HG03342 (cell line): ENCODE data around the gene GPR152.

ENCODE experiments used
- ATAC-seq: cut with Tn5 transposase; IDR thresholded peaks from one replicate; pipeline ENCODE4 v1.9.1; 2021; ENCODE audit warnings: mild to moderate bottlenecking, moderate library complexity; ENCODE audit not compliant: unreplicated experiment

The GPR152 gene

DNA sequence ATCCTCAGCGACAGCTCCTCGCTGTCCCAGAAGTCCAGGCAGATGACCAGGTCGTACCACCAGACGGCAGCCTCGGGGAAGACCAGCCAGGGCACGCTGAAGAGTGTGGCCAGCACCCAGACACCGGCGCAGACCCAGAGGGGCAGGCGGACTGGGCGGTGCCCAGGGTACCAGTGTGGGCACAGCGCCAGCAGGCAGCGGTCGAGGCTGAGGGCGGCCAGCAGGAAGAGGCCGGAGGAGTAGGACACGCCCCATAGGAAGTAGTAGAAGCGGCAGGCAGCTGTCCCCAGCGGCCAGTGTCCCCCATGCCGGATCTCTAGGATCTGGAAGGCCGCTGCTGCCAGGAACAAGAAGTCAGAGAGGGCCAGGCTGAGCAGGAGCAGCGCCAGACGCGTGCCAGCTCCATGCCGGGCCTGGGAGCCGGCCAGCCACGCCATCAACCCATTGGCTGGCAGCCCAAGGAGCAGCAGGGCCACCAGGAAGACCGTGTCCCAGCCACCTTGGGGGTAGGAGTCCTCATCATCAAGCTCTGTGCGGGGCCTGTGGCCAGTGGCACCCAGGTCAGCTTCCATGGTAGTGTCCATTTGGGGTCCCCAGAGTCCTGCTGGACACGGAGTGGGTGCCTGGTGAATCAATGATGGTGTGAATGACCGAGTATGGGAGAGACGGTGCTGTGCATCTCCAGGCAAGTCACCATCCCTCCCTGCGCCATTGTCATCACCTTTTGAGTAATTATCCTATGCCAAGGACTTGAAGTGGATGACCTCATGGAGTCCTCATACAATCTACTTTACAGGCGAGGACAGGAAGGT is at the start of gene GPR152:
TSS of gene GPR152 (minus strand) at position 589 of the 812 bp plus-strand sequence. CDS start at position 584, 5 bp downstream.
- ATAC-seq, result no peak

- no peak for ATAC-seq
Measured at GRCh38 chr11:67501854-67502253, 49.3 kb upstream of the GPR152 start.

- no peak for ATAC-seq
Measured at GRCh38 chr11:67500831-67501715, 48.5 kb upstream of the GPR152 start.

DNA sequence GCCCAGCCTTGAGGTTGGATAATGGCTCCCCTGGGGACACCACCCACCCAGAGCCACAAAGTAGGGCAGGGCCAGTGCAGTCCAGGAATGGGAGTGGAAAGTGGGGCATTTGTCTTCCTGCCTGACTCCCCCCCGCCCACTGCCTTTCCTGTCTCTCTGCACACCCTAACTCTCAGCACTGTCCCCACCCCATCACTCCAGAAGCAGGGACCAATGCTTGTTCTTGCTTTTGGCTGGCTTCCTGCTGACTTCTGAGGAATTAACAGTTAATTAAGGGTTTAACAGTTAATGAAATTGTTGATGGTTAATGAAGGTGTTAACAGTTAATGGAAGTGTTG is 47.9 kb upstream of the GPR152 start:
- ATAC-seq, result no peak

DNA sequence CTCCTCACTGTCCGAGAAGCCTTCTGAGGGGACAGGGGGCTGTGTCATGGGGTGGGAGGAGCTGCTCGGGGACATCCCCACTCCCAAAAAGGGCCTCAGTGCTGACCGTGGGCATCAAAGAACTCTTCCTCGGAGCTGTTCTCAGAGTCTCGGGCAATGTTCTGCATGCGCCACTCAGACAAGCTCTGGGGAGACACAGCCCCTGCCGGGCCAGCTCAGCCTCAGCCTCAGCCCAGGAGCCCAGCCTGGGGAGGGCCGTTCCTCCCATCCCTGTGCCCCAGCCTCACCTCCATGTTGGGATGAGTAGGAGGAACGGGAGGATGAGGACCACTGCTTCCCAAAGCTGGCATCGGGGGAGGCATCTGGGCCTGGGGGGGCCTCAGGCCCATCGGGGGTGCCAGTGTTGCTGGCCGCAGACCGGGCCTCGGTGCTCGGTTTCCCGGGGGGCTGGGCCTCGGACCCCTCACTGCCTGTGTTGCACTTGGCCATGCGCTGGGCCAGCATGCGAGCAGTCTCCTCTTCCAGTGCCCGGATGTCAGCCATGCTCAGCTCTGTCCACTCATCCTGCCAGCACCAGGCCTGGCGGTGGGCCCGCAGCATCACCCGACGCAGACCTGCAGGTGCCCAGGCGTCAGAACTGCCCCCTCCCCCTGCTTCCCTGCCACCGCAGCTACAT is 47.4 kb upstream of the GPR152 start:
- ATAC-seq, result no peak

DNA sequence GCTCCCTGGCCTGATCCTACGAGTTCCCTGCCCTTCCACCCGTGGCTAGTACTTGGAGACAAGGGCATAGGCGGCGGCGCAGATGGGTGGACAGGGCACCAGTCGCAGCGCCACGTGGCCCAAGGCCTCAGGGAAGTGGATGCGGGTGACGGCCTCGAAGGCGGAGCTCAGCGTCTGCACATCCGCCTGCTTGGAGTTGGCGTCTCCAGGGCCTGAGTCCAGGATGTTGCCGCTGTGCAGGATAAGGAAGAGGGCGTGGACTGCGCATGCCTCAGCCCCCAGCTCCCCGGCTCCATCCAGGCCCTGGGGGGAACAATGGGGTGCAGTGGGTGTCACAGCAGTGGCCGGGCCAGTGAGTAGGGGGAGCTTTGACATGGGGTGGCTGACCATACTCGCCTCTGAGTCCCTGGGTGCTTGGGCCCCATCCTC is 46.0 kb upstream of the GPR152 start:
- no peak for ATAC-seq

GRCh38 chr11:67497656-67498291 is 45.2 kb upstream of the GPR152 start:
- no peak for ATAC-seq

DNA sequence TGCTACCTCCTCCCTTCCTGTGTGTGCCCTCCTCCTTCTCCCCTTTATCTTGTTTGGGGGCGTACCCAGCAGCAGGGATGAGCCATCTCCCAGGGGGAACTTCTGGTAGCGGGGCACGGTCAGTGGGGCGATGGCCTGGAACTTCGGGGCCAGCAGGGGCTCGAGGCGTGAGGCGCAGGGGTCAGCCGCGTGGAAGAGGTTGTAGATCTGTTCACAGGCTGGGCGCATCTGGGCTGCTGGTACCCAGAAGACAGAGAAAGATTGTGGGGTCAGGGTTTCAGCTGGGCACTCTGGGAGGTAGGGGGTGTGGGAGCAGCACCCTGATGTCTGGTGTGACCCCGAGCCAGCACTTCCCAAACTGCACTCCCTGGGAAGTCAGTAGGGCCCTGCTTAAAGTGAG is 43.6 kb upstream of the GPR152 start:
- ATAC-seq, result no peak

DNA sequence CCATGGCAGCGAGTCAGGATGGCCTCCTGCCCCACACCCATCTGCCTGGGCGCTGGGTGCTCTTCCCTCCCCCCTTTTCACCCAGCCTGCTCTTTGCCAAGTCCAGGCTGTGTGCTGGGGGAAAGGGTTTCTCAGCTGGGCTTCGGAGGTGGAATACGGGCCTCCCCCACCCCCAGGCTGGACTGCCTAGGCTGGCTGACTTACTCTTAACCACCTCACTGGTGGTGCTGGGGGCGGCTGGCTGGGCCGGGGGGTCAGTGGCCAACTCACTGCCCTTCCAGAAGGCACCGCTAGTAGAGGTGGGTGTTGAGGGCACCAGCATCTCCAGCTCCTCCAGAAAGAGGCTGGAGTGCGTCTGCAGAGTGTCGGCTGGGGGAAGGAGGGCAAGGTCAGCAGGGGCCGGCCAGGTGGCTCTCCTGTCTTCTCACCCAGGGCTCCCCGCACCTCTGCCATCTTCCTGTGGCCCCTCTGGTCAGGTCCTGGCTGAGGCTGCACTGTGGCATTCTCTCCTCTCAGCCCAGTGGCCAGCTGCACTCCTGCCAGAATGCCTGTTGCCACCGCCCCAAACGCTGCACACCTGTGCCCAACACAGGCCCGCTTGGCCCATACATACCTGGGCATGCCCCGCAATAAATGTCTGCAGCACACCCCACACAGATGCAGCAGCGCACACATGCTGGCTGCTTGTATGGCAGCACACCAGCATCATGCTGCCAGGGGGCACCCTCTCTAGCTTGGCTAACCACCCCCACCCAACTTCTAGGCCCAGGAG is 42.9 kb upstream of the GPR152 start:
- no peak for ATAC-seq

DNA sequence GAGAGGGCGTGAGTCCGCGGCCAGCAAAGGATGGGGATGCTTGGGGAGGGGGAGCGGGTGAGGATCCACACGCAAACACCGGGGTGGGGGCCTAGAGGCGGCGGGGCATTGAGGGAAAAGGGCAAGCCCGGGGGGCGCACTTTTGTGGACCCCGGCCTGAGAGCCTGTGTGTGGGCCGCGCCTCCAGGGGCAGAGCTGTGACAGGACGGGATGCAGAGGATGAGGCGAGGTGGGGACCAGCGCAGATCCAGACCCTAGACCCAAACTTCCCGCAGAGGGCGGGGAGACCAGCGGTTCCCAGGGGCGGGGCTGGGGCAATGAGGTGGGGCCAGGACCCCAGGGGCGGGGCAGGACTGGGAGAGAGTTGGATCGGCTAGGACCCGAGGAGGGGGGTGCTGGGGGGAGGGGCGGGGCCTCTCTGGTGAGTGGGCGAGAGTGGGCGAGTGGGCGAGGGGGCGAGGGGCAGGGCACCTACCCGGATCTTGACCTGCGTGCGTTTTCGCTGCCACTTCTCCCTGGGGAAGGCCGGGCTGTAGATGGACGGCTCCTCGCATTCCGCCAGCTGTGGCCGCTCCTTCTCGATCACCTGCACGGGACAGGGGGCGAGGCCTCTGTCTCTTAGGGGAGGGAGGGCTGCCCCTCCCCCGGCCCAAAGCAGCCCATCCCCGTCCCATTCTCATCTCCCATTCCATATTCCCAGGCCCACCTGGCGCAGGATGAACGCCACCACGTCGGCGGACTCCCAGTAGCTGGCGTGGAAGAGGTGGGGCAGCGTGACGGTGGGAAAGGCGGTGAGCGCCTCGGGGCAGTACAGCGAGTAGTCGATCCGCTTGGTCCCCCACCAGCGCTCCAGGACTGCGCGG is 42.1 kb upstream of the GPR152 start:
- ATAC-seq, result no peak

- no peak for ATAC-seq
Measured at GRCh38 chr11:67493548-67494370, 41.2 kb upstream of the GPR152 start.

GRCh38 chr11:67492801-67493547 is 40.4 kb upstream of the GPR152 start:
- ATAC-seq, result no peak

DNA sequence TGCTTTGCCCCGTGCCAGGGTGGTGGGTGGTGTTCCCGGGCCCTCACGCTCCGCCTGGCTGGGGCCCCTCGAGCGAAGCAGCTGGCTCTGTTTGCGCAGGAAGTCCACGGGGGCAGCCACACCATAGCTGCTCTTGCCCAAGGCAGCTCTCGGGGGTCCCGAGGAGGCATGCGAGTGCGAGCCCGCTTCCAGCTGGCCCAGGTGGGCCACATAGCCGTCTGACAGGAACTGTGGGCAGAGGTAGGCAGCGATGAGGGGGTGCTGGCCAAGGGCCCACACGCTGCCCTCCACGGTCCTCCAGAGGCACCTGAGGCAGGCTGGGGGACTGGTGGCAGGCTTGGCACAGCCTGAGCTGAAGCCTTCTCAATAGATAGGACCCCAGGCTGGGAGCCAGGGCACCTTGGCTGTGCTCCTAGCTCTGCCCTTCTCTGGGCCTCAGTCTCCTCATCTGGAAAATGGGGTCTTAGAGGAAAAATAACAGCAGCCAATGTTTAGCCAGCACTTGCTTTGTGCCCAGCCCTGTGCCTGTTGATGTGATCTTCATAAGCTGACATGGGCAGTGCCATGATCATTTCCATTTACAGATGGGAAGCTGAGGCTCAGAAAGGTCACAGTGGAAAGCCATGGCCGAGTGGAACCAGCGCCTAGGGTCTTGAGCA is 39.7 kb upstream of the GPR152 start:
- no peak for ATAC-seq

DNA sequence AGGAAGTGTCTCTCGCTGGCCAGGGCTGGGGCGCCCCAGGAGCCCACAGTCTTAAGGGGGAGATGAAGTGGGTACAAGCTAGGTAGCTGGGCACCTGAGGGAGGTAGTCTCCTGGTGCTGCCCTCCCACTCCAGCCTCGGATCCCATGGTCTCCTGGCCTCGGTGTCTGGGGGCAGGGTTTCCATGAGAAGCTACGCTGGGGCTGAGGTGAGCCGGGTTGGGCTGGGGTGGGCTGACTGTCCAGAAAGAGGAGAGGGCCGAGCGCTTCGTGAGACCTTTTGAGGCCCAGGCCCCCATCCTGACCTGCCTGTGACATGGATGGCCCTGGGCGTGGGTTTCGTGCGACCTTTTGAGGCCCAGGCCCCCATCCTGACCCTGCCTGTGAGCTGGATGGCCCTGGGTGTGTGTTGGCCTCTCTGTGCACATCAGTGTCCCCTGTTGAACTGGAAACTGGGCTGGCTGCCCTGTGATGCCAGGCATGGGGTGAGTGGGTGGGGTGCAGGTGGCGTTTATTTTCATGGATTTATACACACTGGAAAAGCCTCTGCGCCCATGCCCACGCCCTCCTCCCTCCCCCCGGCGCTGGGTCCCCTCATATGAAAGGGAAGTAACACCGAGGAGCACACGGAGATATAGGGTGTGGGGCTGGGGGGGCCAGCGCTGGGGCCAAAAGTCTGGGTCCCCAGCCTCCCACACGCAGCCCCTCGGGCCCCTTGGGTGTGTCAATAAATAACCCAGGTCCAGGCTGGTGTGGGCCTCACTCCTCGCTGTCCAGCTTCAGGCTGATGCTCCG is 38.9 kb upstream of the GPR152 start:
- ATAC-seq, result no peak

- no peak for ATAC-seq
Measured at GRCh38 chr11:67490727-67491065, 38.2 kb upstream of the GPR152 start.

GRCh38 chr11:67489885-67490726 is 37.6 kb upstream of the GPR152 start:
- ATAC-seq, result no peak
